GM12872 (cell line): ENCODE data around the gene GSTP1.

Source experiments
- TF ChIP-seq, protein P1 (sequence below): IDR thresholded peaks from 3 replicates; pipeline ENCODE4 v1.5.1; 2011; ENCODE audit warnings: low read depth, mild to moderate bottlenecking, low read length, moderate library complexity; ENCODE audit not compliant: insufficient read depth

The GSTP1 gene

DNA sequence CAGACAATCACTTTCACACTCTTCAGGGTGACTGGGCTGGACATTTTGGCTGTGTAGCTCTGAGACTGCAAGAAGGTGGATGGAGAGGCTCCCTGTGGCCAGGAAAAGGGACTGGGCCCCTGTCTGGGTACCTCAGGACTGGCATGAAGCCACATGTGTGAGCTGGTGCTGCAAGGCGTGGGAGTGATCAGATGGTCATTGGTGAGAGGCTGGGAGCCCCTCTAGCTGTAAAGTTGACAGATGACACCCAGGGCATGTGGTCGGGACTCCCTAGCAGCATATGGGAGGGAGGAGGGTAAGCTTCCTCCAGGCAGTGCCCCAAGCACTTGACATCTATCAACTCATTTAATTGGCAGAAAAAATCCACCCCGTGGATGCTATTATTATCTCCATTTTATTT is 41.4 kb upstream of the GSTP1 start:
- TF ChIP-seq, protein P1, sequence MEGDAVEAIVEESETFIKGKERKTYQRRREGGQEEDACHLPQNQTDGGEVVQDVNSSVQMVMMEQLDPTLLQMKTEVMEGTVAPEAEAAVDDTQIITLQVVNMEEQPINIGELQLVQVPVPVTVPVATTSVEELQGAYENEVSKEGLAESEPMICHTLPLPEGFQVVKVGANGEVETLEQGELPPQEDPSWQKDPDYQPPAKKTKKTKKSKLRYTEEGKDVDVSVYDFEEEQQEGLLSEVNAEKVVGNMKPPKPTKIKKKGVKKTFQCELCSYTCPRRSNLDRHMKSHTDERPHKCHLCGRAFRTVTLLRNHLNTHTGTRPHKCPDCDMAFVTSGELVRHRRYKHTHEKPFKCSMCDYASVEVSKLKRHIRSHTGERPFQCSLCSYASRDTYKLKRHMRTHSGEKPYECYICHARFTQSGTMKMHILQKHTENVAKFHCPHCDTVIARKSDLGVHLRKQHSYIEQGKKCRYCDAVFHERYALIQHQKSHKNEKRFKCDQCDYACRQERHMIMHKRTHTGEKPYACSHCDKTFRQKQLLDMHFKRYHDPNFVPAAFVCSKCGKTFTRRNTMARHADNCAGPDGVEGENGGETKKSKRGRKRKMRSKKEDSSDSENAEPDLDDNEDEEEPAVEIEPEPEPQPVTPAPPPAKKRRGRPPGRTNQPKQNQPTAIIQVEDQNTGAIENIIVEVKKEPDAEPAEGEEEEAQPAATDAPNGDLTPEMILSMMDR = no peak

DNA sequence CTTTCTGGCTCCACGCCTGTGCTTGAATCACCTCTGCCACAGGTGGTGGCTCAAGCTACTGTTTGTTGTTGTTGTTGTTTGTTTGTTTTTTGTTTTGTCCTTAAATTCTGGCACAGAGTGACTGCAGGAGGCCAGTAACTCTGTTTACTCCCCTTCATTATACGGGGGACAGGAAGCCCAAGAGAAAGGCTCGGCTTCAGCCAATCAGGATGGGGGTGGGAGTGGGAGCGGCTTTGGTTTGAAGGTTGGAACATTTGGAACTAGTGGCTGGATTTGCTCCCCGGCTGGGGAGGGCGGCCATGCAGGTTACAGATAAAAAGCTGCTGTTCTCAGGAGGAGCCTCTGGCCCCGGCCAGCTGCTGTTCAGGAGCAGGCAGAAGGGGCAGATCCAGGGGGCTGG is 40.6 kb upstream of the GSTP1 start:
- TF ChIP-seq, protein P1 = no peak

DNA sequence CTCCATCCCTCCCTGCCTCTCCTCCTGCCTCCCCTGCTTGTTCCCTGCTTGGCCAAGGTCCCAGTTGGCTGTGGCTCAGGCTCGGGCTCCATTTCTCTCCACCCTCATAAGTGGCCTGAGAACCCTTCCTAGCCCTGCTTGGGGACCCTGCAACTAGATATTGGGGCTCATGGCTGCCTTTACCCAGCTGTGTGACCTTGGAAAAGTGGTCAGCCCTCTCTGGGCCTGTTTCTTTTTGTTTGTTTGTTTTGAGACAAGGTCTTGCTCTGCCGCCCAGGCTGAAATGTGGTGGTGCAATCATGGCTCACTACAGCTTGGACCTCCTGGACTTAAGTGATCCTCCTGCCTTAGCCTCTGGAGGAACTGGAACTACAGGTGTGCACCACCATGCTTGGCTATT is 40.0 kb upstream of the GSTP1 start:
- TF ChIP-seq, protein P1 = no peak

DNA sequence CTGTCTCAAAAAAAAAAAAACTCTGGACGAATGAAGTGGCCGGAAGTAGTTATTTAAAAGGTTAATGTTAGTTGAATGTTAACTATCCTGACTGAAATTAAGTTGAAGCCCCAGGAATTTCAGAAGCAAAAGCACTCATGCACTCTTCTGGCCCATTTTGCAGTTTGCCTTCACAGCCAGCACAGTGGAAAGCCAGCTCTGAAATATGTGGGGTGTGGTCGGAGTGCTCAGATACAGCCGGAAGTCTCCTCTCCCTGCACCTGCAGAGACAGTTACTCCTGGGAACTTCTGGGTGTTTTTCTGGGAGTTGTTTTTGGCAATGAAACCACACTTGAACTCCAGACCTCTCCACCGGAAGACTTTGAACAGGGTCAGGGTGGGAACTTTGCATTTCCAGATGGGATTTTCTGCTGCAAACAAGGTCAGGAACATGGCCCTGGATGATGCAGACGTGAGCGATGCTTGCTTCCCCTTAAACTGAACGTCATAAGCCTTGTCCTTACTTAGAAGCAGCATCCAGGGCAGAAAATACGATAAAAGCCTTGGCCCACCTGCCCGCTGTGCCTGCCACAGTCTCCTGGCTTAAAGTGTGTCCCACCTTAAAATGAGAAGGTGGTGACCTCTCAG is 38.9 kb upstream of the GSTP1 start:
- TF ChIP-seq, protein P1 = no peak

DNA sequence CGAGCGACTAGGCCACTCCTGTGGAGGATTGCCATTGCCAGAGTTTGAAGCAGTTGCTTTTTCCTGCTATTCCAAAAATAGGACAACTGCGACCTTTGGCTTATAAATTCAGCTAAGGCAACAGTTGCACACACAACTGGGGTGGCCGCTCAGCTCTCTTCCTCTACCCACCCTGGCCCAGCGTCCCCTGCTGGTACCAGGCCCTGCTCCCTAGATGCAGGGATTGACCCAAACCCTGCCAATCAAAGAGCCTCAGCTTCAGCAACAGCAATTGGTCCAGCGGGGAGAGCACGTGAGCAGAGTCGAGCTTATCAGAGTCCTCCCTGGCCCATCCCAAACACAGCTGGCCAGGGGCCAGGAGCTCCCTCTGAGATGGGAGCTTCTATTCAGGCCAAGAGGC is 38.3 kb upstream of the GSTP1 start:
- TF ChIP-seq, protein P1 = no peak

DNA sequence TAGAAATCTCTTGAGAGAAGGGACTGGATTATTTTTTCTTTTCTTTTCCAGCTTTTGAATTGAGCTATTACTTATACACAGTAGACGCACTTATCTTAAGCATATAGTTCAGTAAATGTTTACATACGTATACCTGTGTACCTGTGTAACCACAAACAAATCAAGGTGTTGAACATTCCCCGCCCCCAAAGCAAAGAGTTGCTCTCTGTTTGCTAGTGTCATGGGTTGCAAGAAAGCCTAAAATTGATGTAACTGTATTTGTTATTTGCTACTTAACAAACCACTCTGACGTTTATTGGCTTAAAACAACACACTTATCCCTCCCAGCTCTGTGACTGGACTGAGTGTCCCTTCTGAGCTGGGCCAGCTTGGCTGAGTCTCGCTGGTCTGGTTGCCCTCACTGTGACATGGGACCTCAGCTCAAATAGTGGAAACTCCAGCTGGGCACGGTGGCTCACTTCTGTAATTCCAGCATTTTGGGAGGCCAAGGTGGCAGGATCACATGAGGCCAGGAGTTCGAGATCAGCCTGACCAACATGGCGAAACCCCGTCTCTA is 35.0 kb upstream of the GSTP1 start:
- TF ChIP-seq, protein P1 = no peak

DNA sequence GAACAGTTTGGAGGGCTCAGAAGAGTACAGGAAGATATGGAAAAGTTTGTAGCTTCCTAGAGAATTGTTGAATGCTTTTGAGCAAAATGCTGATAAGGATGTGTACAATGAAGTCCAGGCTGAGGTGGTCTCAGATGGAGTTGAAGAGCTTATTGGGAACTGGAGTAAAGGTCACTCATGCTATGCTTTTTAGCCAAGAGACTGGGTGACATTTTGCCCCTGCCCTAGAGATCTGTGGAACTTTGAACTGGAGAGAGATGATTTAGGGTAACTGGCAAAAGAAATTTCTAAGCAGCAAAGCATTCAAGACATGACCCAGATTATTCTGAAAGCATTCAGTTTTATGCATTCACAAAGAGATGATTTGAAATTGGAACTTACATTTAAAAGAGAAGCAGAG is 32.5 kb upstream of the GSTP1 start:
- TF ChIP-seq, protein P1 = no peak
